Left lung (tissue), 10 donors: ENCODE measurements around the gene DUSP23. TPM values are rescaled to one million over a fixed set of nuclear protein-coding genes. Genes with fewer than 3 reads are reported as not detected.
A peak's percentile ranks its signal among the peaks of the same experiment; 100 is the strongest.

Source experiments
- ATAC-seq: fragments of 200-7000 bp; cut with Tn5 transposase; one replicate; pipeline ENCODE4 v1.9.1; 2020; ENCODE audit warnings: moderate library complexity
- DNase-seq, 4 donors: peaks; one replicate each; pipeline ENCODE4 v3.0.0-alpha.2; 2013 to 2020
- H3K27ac ChIP-seq, 2 donors: fragments of 200-600 bp; sonication (generic) in 1 of 2; one replicate each; pipeline versions ENCODE4 v1.5.0 to v1.8.0; 2020 to 2021
- H3K27me3 ChIP-seq, 2 donors: fragments of 200-600 bp; sonication (generic) in 1 of 2; one replicate each; pipeline versions ENCODE4 v1.5.0 to v1.8.0; 2020 to 2021
- H3K36me3 ChIP-seq, 2 donors: fragments of 200-600 bp; sonication (generic) in 1 of 2; one replicate each; pipeline versions ENCODE4 v1.5.0 to v1.8.0; 2020 to 2021
- H3K4me1 ChIP-seq, 2 donors: fragments of 200-600 bp; one replicate each; pipeline ENCODE4 v1.8.0; 2021
- H3K4me3 ChIP-seq, 2 donors: fragments of 200-600 bp; sonication (generic) in 1 of 2; one replicate each; pipeline versions ENCODE4 v1.5.0 to v1.8.0; 2020 to 2021; ENCODE audit warnings: mild to moderate bottlenecking in 1 of 2
- H3K9me3 ChIP-seq, 2 donors: fragments of 200-600 bp; sonication (generic) in 1 of 2; one replicate each; pipeline versions ENCODE4 v1.5.0 to v1.8.0; 2020 to 2021
- intact Hi-C, 2 donors: fragments of 100-400 bp; cut with DNase I; formaldehyde crosslinking; loops; one replicate each; pipeline versions ENCODE4 v1.11.2 to v1.14.2; 2022
- polyA plus RNA-seq, 6 donors: library from polyadenylated mRNA; unstranded; fragments of 120-200 nt; gene quantifications; one replicate each; pipeline ENCODE4 v1.2.1, GENCODE V29; 2013; ENCODE audit not compliant: insufficient read length in 6 of 6
- total RNA-seq, 2 donors: library from RNA; stranded (reverse); fragmentation: NEBNext Ultra II Directional; extraction: Animal tissue kit (Norgen Biotek cat#: 25700); gene quantifications; one replicate each; pipeline ENCODE4 v1.2.1, GENCODE V29; 2021
- TF ChIP-seq, protein P1 (sequence below), 2 donors: fragments of 200-600 bp; sonication (generic) in 1 of 2; IDR thresholded peaks; one replicate each; pipeline versions ENCODE4 v1.5.0 to v1.8.0; 2021; ENCODE audit warnings: antibody characterized with exemption in 2 of 2
- donor health status: DM: no; HTN: yes; CAD: no.
- donor health status: DM: no; HTN: no; CAD: no.

DUSP23 gene
- total and polyA plus RNA-seq, 8 donors, result 10.1 to 56.4 (median 15.4) TPM

DNA sequence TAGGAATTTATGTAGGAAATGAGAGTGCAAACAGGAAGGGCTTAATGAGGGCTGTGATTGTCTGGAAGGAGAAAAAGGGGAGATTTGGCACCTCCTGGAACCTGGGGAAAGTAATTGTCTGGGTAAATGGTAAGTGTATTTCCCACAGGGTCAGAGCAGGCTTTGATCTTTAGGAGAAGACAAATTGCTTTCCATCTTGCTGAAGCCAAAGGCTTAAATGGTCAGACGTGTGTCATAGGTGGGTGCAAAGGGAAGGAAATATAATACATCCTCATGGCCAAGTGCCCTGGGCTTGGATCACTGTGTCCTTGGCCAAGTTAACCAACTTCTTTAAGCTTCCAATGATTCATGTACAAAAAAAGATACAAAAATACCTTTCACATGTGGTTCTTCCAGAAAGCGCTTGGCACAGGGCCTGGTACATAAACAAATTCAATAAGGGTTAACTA is 1.3 kb upstream of the DUSP23 start:
- no peaks in the 10 kb centered on the region for H3K27me3 ChIP-seq
- no peak overlapping the region for H3K4me3 ChIP-seq
- TF ChIP-seq, protein P1, sequence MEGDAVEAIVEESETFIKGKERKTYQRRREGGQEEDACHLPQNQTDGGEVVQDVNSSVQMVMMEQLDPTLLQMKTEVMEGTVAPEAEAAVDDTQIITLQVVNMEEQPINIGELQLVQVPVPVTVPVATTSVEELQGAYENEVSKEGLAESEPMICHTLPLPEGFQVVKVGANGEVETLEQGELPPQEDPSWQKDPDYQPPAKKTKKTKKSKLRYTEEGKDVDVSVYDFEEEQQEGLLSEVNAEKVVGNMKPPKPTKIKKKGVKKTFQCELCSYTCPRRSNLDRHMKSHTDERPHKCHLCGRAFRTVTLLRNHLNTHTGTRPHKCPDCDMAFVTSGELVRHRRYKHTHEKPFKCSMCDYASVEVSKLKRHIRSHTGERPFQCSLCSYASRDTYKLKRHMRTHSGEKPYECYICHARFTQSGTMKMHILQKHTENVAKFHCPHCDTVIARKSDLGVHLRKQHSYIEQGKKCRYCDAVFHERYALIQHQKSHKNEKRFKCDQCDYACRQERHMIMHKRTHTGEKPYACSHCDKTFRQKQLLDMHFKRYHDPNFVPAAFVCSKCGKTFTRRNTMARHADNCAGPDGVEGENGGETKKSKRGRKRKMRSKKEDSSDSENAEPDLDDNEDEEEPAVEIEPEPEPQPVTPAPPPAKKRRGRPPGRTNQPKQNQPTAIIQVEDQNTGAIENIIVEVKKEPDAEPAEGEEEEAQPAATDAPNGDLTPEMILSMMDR (IDR thresholded peaks at IDR 0.05), result no peak
- peak overlapping the region in 1 of 2 donors; percentile 60 for H3K27ac ChIP-seq
- H3K36me3 ChIP-seq, result peaks cover 0 to 7% of the 10 kb centered on the region in 2 donors
- DNase-seq (peak in 1 of 4 donors; percentile 9), ATAC-seq (no peak)
- peaks cover 0 to 29% of the 10 kb centered on the region in 2 donors for H3K4me1 ChIP-seq
- intact Hi-C loops, result no loop called here
- no peaks in the 10 kb centered on the region for H3K9me3 ChIP-seq

DNA sequence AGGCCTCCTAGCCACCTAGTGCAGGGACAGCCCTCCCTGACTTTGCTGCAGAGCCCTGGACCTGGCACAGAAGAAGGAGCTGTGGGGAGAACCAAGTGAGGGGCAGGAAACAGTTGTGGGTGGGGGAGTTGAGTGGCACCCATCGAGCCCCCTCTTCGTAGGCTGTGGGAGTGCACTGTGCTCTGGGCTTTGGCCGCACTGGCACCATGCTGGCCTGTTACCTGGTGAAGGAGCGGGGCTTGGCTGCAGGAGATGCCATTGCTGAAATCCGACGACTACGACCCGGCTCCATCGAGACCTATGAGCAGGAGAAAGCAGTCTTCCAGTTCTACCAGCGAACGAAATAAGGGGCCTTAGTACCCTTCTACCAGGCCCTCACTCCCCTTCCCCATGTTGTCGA is 1.2 kb downstream of the DUSP23 start:
- intact Hi-C loops, result no loop called here
- Histone ChIP-seq H3K4me3 (peak overlapping the region; percentile 96 to 98), H3K36me3 (peaks cover 0 to 7% of the 10 kb centered on the region in 2 donors), H3K4me1 (peaks cover 0 to 29% of the 10 kb centered on the region in 2 donors), H3K9me3 (no peaks in the 10 kb centered on the region), H3K27ac (peak overlapping the region in 1 of 2 donors; percentile 91), H3K27me3 (no peaks in the 10 kb centered on the region)
- ATAC-seq, result no peak
- TF ChIP-seq, protein P1 (IDR thresholded peaks at IDR 0.05), result no peak
- no peak for DNase-seq

DNA sequence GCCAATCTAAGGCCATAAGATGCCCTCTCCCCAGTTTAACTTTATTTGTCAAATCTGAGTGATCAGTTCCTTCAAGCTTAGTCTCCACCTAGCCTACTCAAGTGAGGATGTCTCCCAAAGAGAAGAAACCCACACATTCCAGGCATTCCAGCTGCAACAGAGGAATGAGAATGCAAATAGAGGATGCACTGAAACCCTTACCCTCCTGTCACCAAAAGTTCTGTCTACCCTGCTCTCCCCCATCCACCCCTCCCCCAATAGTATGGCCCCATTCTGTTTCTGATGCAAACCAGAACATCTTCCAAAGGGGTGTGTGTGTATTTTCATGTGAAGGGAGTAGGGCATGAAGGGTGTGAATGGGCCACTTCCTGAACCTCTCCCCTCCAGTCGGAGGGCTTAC is 3.0 kb downstream of the DUSP23 start:
- ATAC-seq, result no peak
- no peak overlapping the region for H3K27ac ChIP-seq
- intact Hi-C loops, result no loop called here

DNA sequence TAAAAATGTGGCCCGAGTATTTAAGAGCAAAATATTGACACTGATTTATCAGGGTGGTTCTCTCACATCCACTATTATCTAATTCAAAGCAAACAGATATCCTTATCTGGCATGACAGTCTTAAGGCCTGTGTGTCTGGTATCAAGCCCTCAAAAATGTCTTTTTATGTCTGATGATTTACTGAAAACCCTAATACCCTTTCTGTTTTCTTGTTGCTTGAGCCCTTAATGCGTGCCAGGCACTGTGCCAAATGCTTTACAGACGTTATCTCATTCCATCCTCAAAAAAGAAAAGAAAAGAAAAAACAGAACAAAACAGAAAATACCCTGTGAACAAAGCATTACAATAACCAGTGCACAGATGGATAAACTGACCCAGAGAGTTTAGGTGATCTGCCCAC is 5.7 kb downstream of the DUSP23 start:
- intact Hi-C loops, result no loop called here
- TF ChIP-seq, protein P1 (IDR thresholded peaks at IDR 0.05), result no peak
- H3K9me3 ChIP-seq, result no peaks in the 10 kb centered on the region
- H3K27ac ChIP-seq, result no peak overlapping the region
- peaks cover 0 to 13% of the 10 kb centered on the region in 2 donors for H3K4me1 ChIP-seq
- peaks cover 0 to 7% of the 10 kb centered on the region in 2 donors for H3K36me3 ChIP-seq
- no peak overlapping the region for H3K4me3 ChIP-seq
- DNase-seq, result no peak
- no peaks in the 10 kb centered on the region for H3K27me3 ChIP-seq
- ATAC-seq, result no peak

More for the DNA sequence above, 3.0 kb downstream of the DUSP23 start:
- Histone ChIP-seq H3K4me1 (peaks cover 0 to 29% of the 10 kb centered on the region in 2 donors), H3K9me3 (no peaks in the 10 kb centered on the region), H3K27me3 (no peaks in the 10 kb centered on the region), H3K4me3 (no peak overlapping the region), H3K36me3 (peaks cover 0 to 7% of the 10 kb centered on the region in 2 donors)
- TF ChIP-seq, protein P1 (IDR thresholded peaks at IDR 0.05), result no peak
- no peak for DNase-seq

DNA sequence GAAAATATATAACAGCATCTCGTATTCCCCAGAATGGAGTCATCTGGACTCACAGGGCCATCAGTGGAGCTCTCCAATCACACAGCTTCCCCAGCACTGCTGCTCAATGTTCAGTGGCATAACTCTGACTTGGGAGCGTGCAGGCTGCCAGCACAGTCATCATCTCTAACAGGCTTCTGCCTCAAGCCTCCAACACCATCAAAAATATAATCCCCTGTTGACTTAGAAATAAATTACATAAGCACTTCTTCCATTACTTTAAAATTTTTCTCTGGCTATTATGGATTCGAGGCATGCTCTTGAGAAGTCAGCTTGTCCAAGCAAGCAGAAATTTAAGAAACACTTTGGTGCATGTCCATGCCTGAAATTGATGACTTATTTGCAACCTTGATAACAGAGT is 6.2 kb downstream of the DUSP23 start:
- intact Hi-C loops, result no loop called here
- H3K4me3 ChIP-seq, result no peak overlapping the region
- DNase-seq (no peak), ATAC-seq (peak; percentile 18)
- TF ChIP-seq, protein P1 (IDR thresholded peaks at IDR 0.05), result no peak
- H3K4me1 ChIP-seq, result peaks cover 0 to 8% of the 10 kb centered on the region in 2 donors
- no peaks in the 10 kb centered on the region for H3K27me3 ChIP-seq
- no peak overlapping the region for H3K27ac ChIP-seq
- H3K36me3 ChIP-seq, result peaks cover 0 to 7% of the 10 kb centered on the region in 2 donors
- H3K9me3 ChIP-seq, result no peaks in the 10 kb centered on the region
